SU-DHL-6 (cell line): ENCODE results near the gene GCFC2.

Experiments used
- H2AFZ ChIP-seq: fragments of 200-600 bp; sonication (generic); 2 replicates; pipeline ENCODE4 v1.6.1; 2014; ENCODE audit warnings: low read depth, mild to moderate bottlenecking, moderate library complexity, mixed read lengths, antibody characterized with exemption, low read length; ENCODE audit not compliant: severe bottlenecking
- H3F3A ChIP-seq: fragments of 200-600 bp; shearing (Covaris generic); 2 replicates; pipeline ENCODE4 v1.6.0; 2016; ENCODE audit warnings: antibody characterized with exemption, mild to moderate bottlenecking; ENCODE audit not compliant: insufficient read depth
- H3K27ac ChIP-seq: fragments of 200-600 bp; sonication (generic); 2 replicates; pipeline ENCODE4 v1.5.1; 2016; ENCODE audit warnings: low read depth, mild to moderate bottlenecking, low read length, moderate library complexity, mixed read lengths
- H3K27me3 ChIP-seq: fragments of 200-600 bp; sonication (generic), shearing (Covaris generic); 2 replicates; pipeline ENCODE4 v1.6.0; 2014; ENCODE audit warnings: mild to moderate bottlenecking, low read length
- H3K36me3 ChIP-seq: fragments of 200-600 bp; sonication (generic); 2 replicates; pipeline ENCODE4 v1.6.1; 2014; ENCODE audit warnings: mild to moderate bottlenecking, low read length, mixed read lengths
- H3K4me2 ChIP-seq: fragments of 300-600, 200-600 bp; shearing (Covaris generic), sonication (generic); 2 replicates; pipeline ENCODE4 v1.6.0; 2014; ENCODE audit warnings: low read length, low read depth, mild to moderate bottlenecking; ENCODE audit not compliant: poor library complexity, severe bottlenecking
- H3K4me3 ChIP-seq: fragments of 200-600 bp; sonication (generic); 2 replicates; pipeline ENCODE4 v1.5.1; 2014; ENCODE audit warnings: antibody characterized with exemption, low read length, mild to moderate bottlenecking, mixed read lengths; ENCODE audit not compliant: insufficient read depth, poor library complexity, severe bottlenecking
- H3K79me2 ChIP-seq: fragments of 200-600 bp; sonication (generic); 2 replicates; pipeline ENCODE4 v1.6.1; 2014; ENCODE audit warnings: mild to moderate bottlenecking, low read length, moderate library complexity; ENCODE audit not compliant: insufficient read depth
- H3K9ac ChIP-seq: fragments of 200-600 bp; sonication (generic); 2 replicates; pipeline ENCODE4 v1.7.0; 2014; ENCODE audit warnings: mild to moderate bottlenecking, low read length
- H3K9me2 ChIP-seq: fragments of 200-600 bp; sonication (generic); replicated peaks from 2 replicates; pipeline ENCODE4 v1.6.1; 2014; ENCODE audit warnings: low read length; ENCODE audit not compliant: insufficient read depth
- H3K9me3 ChIP-seq: fragments of 200-600 bp; sonication (generic); 2 replicates; pipeline ENCODE4 v1.6.1; 2014; ENCODE audit warnings: low read length, mixed read lengths; ENCODE audit not compliant: insufficient read depth
- H4K20me1 ChIP-seq: fragments of 200-600 bp; sonication (generic); 2 replicates; pipeline ENCODE4 v1.6.1; 2014; ENCODE audit warnings: low read depth, mild to moderate bottlenecking, antibody characterized with exemption, low read length, moderate library complexity, mixed read lengths
- CTCF ChIP-seq: fragments of 200-600 bp; sonication (generic); IDR thresholded peaks from one replicate; pipeline ENCODE4 v1.5.1; 2017; ENCODE audit warnings: antibody characterized with exemption, mild to moderate bottlenecking, low read length, moderate library complexity; ENCODE audit not compliant: insufficient read depth, poor library complexity, severe bottlenecking
- EZH2phosphoT487 ChIP-seq: fragments of 200-600 bp; sonication (generic), shearing (Covaris generic); conservative IDR thresholded peaks from 2 replicates; pipeline ENCODE4 v1.6.1; 2018; ENCODE audit warnings: mild to moderate bottlenecking, antibody characterized with exemption, low read length, moderate library complexity, mixed read lengths

GCFC2 gene

GRCh38 chr2:75655861-75656260, 54.9 kb downstream of the GCFC2 start:
- no peak overlapping the region for H3K9ac ChIP-seq
- H3K27ac ChIP-seq, result no peak overlapping the region
- H3F3A ChIP-seq, result no peaks in the 10 kb centered on the region
- TF ChIP-seq EZH2phosphoT487, result no peak
- TF ChIP-seq CTCF, result no peak
- no peaks in the 10 kb centered on the region for H3K9me3 ChIP-seq
- no peak overlapping the region for H2AFZ ChIP-seq
- H3K79me2 ChIP-seq, result 0 out of 2 replicates have a peak, but pooled peaks cover 18% of the 10 kb centered on the region
- no peaks in the 10 kb centered on the region for H3K9me2 ChIP-seq
- H3K4me2 ChIP-seq, result no peak overlapping the region
- no peaks in the 10 kb centered on the region for H3K27me3 ChIP-seq
- H4K20me1 ChIP-seq, result no peaks in the 10 kb centered on the region; the same call in 1 of the 2 replicates
- no peak overlapping the region for H3K4me3 ChIP-seq
- peaks cover 69% of the 10 kb centered on the region for H3K36me3 ChIP-seq

GRCh38 chr2:75654012-75654411, 56.7 kb downstream of the GCFC2 start:
- no peaks in the 10 kb centered on the region for H3K9me2 ChIP-seq
- TF ChIP-seq EZH2phosphoT487, result no peak
- TF ChIP-seq CTCF, result no peak
- no peak overlapping the region for H2AFZ ChIP-seq
- no peaks in the 10 kb centered on the region for H3K9me3 ChIP-seq
- no peaks in the 10 kb centered on the region for H3K27me3 ChIP-seq
- H3F3A ChIP-seq, result no peaks in the 10 kb centered on the region
- H3K36me3 ChIP-seq, result peaks cover 64% of the 10 kb centered on the region
- no peak overlapping the region for H3K27ac ChIP-seq
- no peak overlapping the region for H3K4me2 ChIP-seq
- H4K20me1 ChIP-seq, result no peaks in the 10 kb centered on the region; the same call in 1 of the 2 replicates
- H3K4me3 ChIP-seq, result no peak overlapping the region
- H3K9ac ChIP-seq, result no peak overlapping the region
- peaks cover 14% of the 10 kb centered on the region for H3K79me2 ChIP-seq

- peak overlapping the region; percentile 90 for H3K4me3 ChIP-seq
- H4K20me1 ChIP-seq, result no peaks in the 10 kb centered on the region
- peak overlapping the region; percentile 79 for H3K9ac ChIP-seq
- TF ChIP-seq EZH2phosphoT487 (no peak), CTCF (no peak)
- H3K27ac ChIP-seq, result peak overlapping the region; percentile 54; the same call in 1 of the 2 replicates
- H2AFZ ChIP-seq, result no peak overlapping the region
- no peaks in the 10 kb centered on the region for H3K9me3 ChIP-seq
- H3F3A ChIP-seq, result no peaks in the 10 kb centered on the region
- peaks cover 18% of the 10 kb centered on the region for H3K36me3 ChIP-seq
- H3K9me2 ChIP-seq, result no peaks in the 10 kb centered on the region
- peaks cover 33% of the 10 kb centered on the region for H3K79me2 ChIP-seq
- H3K27me3 ChIP-seq, result no peaks in the 10 kb centered on the region
- peak overlapping the region; percentile 81 for H3K4me2 ChIP-seq
Observed at GRCh38 chr2:75647771-75648170, 62.9 kb downstream of the GCFC2 start.
